AG10803 (cell line): Measurements from ENCODE around the gene MACROH2A1.

Source experiments
- DNase-seq: peaks from one replicate; pipeline ENCODE4 v3.0.0; 2010; ENCODE audit warnings: low read depth
- H3K4me3 ChIP-seq: 2 replicates; pipeline ENCODE4 v1.5.1; 2011; ENCODE audit warnings: mild to moderate bottlenecking, low read length, control low read depth
- CTCF ChIP-seq: conservative IDR thresholded peaks from 2 replicates; pipeline ENCODE4 v1.5.1; 2011; ENCODE audit warnings: mild to moderate bottlenecking, low read length, control low read depth, inconsistent platforms

The MACROH2A1 gene

DNA sequence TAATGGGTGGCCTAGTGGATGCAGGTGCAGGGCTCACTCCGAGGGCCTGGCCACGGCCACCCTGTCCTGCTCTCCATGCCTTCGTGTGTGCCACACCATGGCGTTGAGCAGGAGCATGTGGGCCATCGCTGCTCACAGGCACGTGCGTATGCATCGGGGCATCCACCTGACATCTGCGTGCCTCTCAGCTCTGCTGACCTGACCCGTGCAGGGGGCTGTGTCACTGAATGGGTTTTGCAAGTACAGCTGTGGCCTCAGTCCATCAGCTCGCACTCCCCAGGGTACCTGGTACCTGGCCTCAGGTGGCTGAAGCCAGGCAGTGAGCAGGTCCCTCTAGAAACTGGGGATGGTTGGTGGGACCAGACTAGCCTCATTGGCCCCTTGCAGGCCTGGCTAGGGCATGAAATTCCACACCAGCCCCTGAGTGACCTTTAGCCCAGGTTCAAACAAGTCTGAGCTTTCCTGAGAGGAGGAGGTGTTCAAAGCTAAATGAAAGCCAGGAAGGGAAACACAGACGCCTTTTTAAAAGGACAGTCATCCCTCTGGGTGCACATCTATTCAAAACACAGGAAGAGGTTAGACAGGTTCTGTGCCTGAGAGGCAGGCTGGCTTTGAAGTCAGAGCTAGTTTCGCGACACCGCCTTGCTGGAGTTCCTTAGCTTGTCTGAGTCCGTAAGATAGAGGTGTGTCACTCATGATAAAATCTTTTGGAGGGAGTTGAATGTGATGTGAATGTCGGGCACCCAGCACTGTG is 74.0 kb downstream of the MACROH2A1 start:
- TF ChIP-seq CTCF = no peak
- no peak for DNase-seq
- H3K4me3 ChIP-seq = no peak overlapping the region

DNA sequence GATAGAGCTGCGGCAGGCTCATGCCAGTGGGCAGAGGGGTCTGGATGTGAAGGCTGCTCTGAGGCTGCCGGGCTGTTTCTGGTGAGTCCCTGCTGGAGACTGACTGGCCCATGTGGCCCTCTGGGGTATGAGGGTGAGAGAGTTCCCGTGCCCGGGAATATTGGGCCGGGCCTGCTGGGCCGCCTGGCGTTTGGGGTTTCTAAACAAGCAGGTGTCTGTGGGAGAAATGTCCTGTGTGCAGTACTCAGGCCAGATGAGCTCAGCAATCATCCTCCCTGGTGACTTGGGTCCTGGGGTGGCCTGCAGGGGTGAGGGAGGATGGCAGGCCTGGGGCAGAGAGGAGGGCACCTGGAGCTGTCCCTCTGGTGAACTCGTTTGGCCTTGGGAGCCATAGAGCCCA is 74.9 kb downstream of the MACROH2A1 start:
- no peak for DNase-seq
- H3K4me3 ChIP-seq = no peak overlapping the region
- no peak for TF ChIP-seq CTCF

- TF ChIP-seq CTCF = no peak
- DNase-seq = no peak
- no peak overlapping the region for H3K4me3 ChIP-seq
Observed at GRCh38 chr5:135323701-135324132, 75.3 kb downstream of the MACROH2A1 start.

DNA sequence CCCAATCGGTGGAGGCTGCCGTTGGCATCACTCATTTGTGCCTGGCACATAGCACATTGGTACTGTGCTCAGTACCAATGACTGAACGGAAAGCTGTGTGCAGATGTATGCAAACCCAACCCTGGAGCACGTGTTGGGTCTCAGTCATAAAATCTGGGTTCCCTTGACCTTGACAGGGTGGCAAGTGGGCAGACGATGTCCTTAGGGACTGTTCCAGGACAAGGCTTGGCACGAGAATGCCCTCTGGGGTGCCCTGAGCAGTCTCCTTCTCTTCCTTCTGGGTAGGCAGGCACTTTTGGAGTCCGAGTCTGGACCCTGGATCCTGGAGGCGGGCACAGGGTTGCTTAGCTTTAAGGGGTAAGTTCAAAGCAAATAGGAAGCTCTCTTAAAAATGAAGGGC is 75.8 kb downstream of the MACROH2A1 start:
- H3K4me3 ChIP-seq = no peak overlapping the region
- DNase-seq = no peak
- TF ChIP-seq CTCF = no peak

DNA sequence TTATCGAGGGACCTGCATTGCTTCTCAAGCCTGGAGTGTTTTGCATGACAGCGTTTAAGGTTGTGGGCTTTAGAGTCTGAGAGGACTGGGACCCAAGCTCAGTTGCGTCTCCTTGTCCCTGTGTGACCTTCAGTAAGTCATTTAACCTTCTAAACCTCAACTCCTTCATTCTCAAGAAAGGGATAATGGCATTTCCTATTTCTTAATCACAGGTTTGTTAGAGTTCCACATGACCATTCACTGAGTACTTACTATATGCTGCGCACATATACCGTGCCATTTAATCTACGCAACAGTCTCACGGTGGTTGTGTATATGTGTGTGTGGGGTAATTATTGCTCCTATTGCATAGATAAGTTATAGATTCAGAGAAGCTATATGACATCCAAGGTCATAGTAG is 76.3 kb downstream of the MACROH2A1 start:
- no peak for DNase-seq
- H3K4me3 ChIP-seq = no peak overlapping the region
- TF ChIP-seq CTCF = no peak

- DNase-seq = no peak
- H3K4me3 ChIP-seq = no peak overlapping the region
- TF ChIP-seq CTCF = no peak
Observed at GRCh38 chr5:135322271-135322670, 76.8 kb downstream of the MACROH2A1 start.

- H3K4me3 ChIP-seq = no peak overlapping the region
- no peak for TF ChIP-seq CTCF
- DNase-seq = no peak
Observed at GRCh38 chr5:135320718-135321484, 78.1 kb downstream of the MACROH2A1 start.
